Peyer's patch (tissue), 4 donors: ENCODE measurements around the gene CMPK1.

ENCODE experiments used
- CTCF ChIP-seq, 6 experiments: fragments of 450-650 bp in 4 of 6; fragments of 200-600 bp in 2 of 6; sonication (generic) in 1 of 6; IDR thresholded peaks; one replicate each; pipeline ENCODE4 v1.5.1; 2017 to 2019; ENCODE audit warnings: antibody characterized with exemption in 6 of 6, mild to moderate bottlenecking in 3 of 6, moderate library complexity in 1 of 6
- POLR2A ChIP-seq, 2 donors: fragments of 450-650 bp; IDR thresholded peaks; one replicate each; pipeline ENCODE4 v1.5.1; 2017; ENCODE audit warnings: antibody characterized with exemption in 2 of 2, mild to moderate bottlenecking in 2 of 2, moderate library complexity in 2 of 2

GRCh38 chr1:47416319-47417169 lies 83.0 kb downstream of the CMPK1 start:
- TF ChIP-seq CTCF (IDR thresholded peaks at IDR 0.05) (no peak), POLR2A (IDR thresholded peaks at IDR 0.05) (no peak)
